Neural crest cell (in vitro differentiated cells): ENCODE results near the gene ADGRF1. TPM values are rescaled to one million over a fixed set of nuclear protein-coding genes. Genes with fewer than 3 reads are reported as not detected.

Experiments
- DNase-seq: peaks from one replicate; pipeline ENCODE4 v3.0.0; 2021; ENCODE audit warnings: low read depth, mixed read lengths, low spot score
- H3K27ac Mint-ChIP-seq: one replicate; pipeline ENCODE4 v1.8.0; 2021; ENCODE audit warnings: mild to moderate bottlenecking, mixed read lengths; ENCODE audit not compliant: unreplicated experiment
- H3K27me3 Mint-ChIP-seq: 2 replicates; pipeline ENCODE4 v1.8.0; 2021; ENCODE audit warnings: low read depth, mild to moderate bottlenecking, mixed read lengths
- H3K36me3 Mint-ChIP-seq: 2 replicates; pipeline ENCODE4 v1.8.0; 2021; ENCODE audit warnings: low read depth, mild to moderate bottlenecking, mixed read lengths
- H3K4me1 Mint-ChIP-seq: 2 replicates; pipeline ENCODE4 v1.8.0; 2021; ENCODE audit warnings: mixed read lengths
- H3K4me3 Mint-ChIP-seq: one replicate; pipeline ENCODE4 v1.8.0; 2021; ENCODE audit warnings: mild to moderate bottlenecking, mixed read lengths
- H3K9me3 Mint-ChIP-seq: 2 replicates; pipeline ENCODE4 v1.8.0; 2021; ENCODE audit warnings: mixed read lengths
- CTCF ChIP-seq: fragments of 200-600 bp; sonication (generic); conservative IDR thresholded peaks from 2 replicates; pipeline ENCODE4 v1.5.0; 2021; ENCODE audit warnings: antibody characterized with exemption, mild to moderate bottlenecking
- total RNA-seq: library from RNA; stranded (reverse); gene quantifications from 2 replicates; pipeline ENCODE4 v1.2.1, GENCODE V29; 2021

ADGRF1 gene
- total RNA-seq, 1 donor from 2014 or later, result 0.09 TPM

GRCh38 chr6:47069156-47069555 lies 27.0 kb upstream of the ADGRF1 start:
- Mint-ChIP-seq H3K4me3 (no peak overlapping the region), H3K4me1 (no peaks in the 10 kb centered on the region), H3K36me3 (no peaks in the 10 kb centered on the region), H3K27ac (no peak overlapping the region), H3K27me3 (no peaks in the 10 kb centered on the region), H3K9me3 (no peaks in the 10 kb centered on the region)
- DNase-seq, result no peak
- no peak for TF ChIP-seq CTCF

GRCh38 chr6:47066418-47066817 lies 24.3 kb upstream of the ADGRF1 start:
- no peak for DNase-seq
- no peak overlapping the region for H3K27ac Mint-ChIP-seq
- H3K27me3 Mint-ChIP-seq, result no peaks in the 10 kb centered on the region
- TF ChIP-seq CTCF, result no peak
- H3K9me3 Mint-ChIP-seq, result peaks cover 3% of the 10 kb centered on the region
- no peak overlapping the region for H3K4me3 Mint-ChIP-seq
- H3K36me3 Mint-ChIP-seq, result no peaks in the 10 kb centered on the region
- H3K4me1 Mint-ChIP-seq, result peaks cover 6% of the 10 kb centered on the region

GRCh38 chr6:47064274-47064673 lies 22.1 kb upstream of the ADGRF1 start:
- no peak for DNase-seq
- TF ChIP-seq CTCF, result no peak
- Mint-ChIP-seq H3K4me3 (no peak overlapping the region), H3K4me1 (peaks cover 8% of the 10 kb centered on the region), H3K27me3 (no peaks in the 10 kb centered on the region), H3K36me3 (no peaks in the 10 kb centered on the region), H3K27ac (no peak overlapping the region), H3K9me3 (peaks cover 3% of the 10 kb centered on the region)

GRCh38 chr6:47062346-47062745 lies 20.2 kb upstream of the ADGRF1 start:
- no peak for DNase-seq
- H3K4me3 Mint-ChIP-seq, result no peak overlapping the region
- no peaks in the 10 kb centered on the region for H3K27me3 Mint-ChIP-seq
- H3K9me3 Mint-ChIP-seq, result peaks cover 3% of the 10 kb centered on the region
- H3K36me3 Mint-ChIP-seq, result no peaks in the 10 kb centered on the region
- H3K4me1 Mint-ChIP-seq, result peaks cover 8% of the 10 kb centered on the region
- TF ChIP-seq CTCF, result no peak
- H3K27ac Mint-ChIP-seq, result no peak overlapping the region

- Mint-ChIP-seq H3K27ac (peak overlapping the region; percentile 78), H3K4me3 (no peak overlapping the region), H3K27me3 (no peaks in the 10 kb centered on the region), H3K9me3 (peaks cover 3% of the 10 kb centered on the region), H3K36me3 (no peaks in the 10 kb centered on the region), H3K4me1 (peaks cover 8% of the 10 kb centered on the region)
- TF ChIP-seq CTCF, result no peak
- no peak for DNase-seq
Observed at GRCh38 chr6:47061309-47062300, 19.5 kb upstream of the ADGRF1 start.
